Measurements from ENCODE around the gene MYCL.

Gene MYCL

GRCh38 chr1:39910263-39910662 lies 8.5 kb upstream of the MYCL start:
- no peak for TF ChIP-seq CTCF (IDR thresholded peaks at IDR 0.05; ENCODE audit: low read depth, low read length)
- Histone ChIP-seq H3K4me3 (ENCODE audit: low read depth, low read length) (no peak overlapping the region), H3K27ac (no peak overlapping the region), H3K9me3 (ENCODE audit: severe bottlenecking) (peaks cover 8% of the 10 kb centered on the region), H3K27me3 (ENCODE audit: insufficient read depth, low read depth, severe bottlenecking) (no peaks in the 10 kb centered on the region), H3K36me3 (no peaks in the 10 kb centered on the region)
- no peak for DNase-seq

- H3K4me3 ChIP-seq (ENCODE audit: low read depth, low read length), result no peak overlapping the region
- DNase-seq, result no peak
- H3K27me3 ChIP-seq (ENCODE audit: insufficient read depth, low read depth, severe bottlenecking), result no peaks in the 10 kb centered on the region
- no peaks in the 10 kb centered on the region for H3K36me3 ChIP-seq
- H3K27ac ChIP-seq, result no peak overlapping the region
- TF ChIP-seq CTCF (IDR thresholded peaks at IDR 0.05; ENCODE audit: low read depth, low read length), result no peak
- peaks cover 8% of the 10 kb centered on the region for H3K9me3 ChIP-seq (ENCODE audit: severe bottlenecking)
Observed at GRCh38 chr1:39908534-39908933, 6.8 kb upstream of the MYCL start.

- TF ChIP-seq CTCF (IDR thresholded peaks at IDR 0.05; ENCODE audit: low read depth, low read length), result no peak
- no peak overlapping the region for H3K27ac ChIP-seq
- peaks cover 5% of the 10 kb centered on the region for H3K27me3 ChIP-seq (ENCODE audit: insufficient read depth, low read depth, severe bottlenecking)
- no peak for DNase-seq
- no peak overlapping the region for H3K4me3 ChIP-seq (ENCODE audit: low read depth, low read length)
- peaks cover 8% of the 10 kb centered on the region for H3K9me3 ChIP-seq (ENCODE audit: severe bottlenecking)
- H3K36me3 ChIP-seq, result no peaks in the 10 kb centered on the region
Observed at GRCh38 chr1:39907528-39908453, 6.1 kb upstream of the MYCL start.

GRCh38 chr1:39905172-39905571 lies 3.5 kb upstream of the MYCL start:
- H3K27ac ChIP-seq, result no peak overlapping the region
- no peaks in the 10 kb centered on the region for H3K36me3 ChIP-seq
- H3K9me3 ChIP-seq (ENCODE audit: severe bottlenecking), result peaks cover 8% of the 10 kb centered on the region
- DNase-seq, result no peak
- peaks cover 5% of the 10 kb centered on the region for H3K27me3 ChIP-seq (ENCODE audit: insufficient read depth, low read depth, severe bottlenecking)
- TF ChIP-seq CTCF (IDR thresholded peaks at IDR 0.05; ENCODE audit: low read depth, low read length), result no peak
- H3K4me3 ChIP-seq (ENCODE audit: low read depth, low read length), result no peak overlapping the region

- DNase-seq, result no peak
- no peak for TF ChIP-seq CTCF (IDR thresholded peaks at IDR 0.05; ENCODE audit: low read depth, low read length)
- Histone ChIP-seq H3K27me3 (ENCODE audit: insufficient read depth, low read depth, severe bottlenecking) (peaks cover 5% of the 10 kb centered on the region), H3K36me3 (no peaks in the 10 kb centered on the region), H3K27ac (no peak overlapping the region), H3K4me3 (ENCODE audit: low read depth, low read length) (peak overlapping the region; percentile 66), H3K9me3 (ENCODE audit: severe bottlenecking) (no peaks in the 10 kb centered on the region)
Observed at GRCh38 chr1:39902460-39902807, 717 bp upstream of the MYCL start.

GRCh38 chr1:39901464-39901713 lies 328 bp downstream of the MYCL start:
- H3K27me3 ChIP-seq (ENCODE audit: insufficient read depth, low read depth, severe bottlenecking), result peaks cover 5% of the 10 kb centered on the region
- H3K9me3 ChIP-seq (ENCODE audit: severe bottlenecking), result no peaks in the 10 kb centered on the region
- no peak for DNase-seq
- no peaks in the 10 kb centered on the region for H3K36me3 ChIP-seq
- TF ChIP-seq CTCF (IDR thresholded peaks at IDR 0.05; ENCODE audit: low read depth, low read length), result no peak
- H3K4me3 ChIP-seq (ENCODE audit: low read depth, low read length), result peak overlapping the region; percentile 66
- peak overlapping the region; percentile 30 for H3K27ac ChIP-seq

Measured in WERI-Rb-1 (cell line).